HG03342 (cell line): ENCODE data around the gene FANCC.

ENCODE experiments used
- ATAC-seq: cut with Tn5 transposase; IDR thresholded peaks from one replicate; pipeline ENCODE4 v1.9.1; 2021; ENCODE audit warnings: mild to moderate bottlenecking, moderate library complexity; ENCODE audit not compliant: unreplicated experiment

The FANCC gene

GRCh38 chr9:95155220-95155619 lies 162.3 kb downstream of the FANCC start:
- ATAC-seq = no peak

- ATAC-seq = no peak
Measured at GRCh38 chr9:95150903-95151302, 166.6 kb downstream of the FANCC start.

- ATAC-seq = no peak
Measured at GRCh38 chr9:95148208-95148520, 169.3 kb downstream of the FANCC start.

GRCh38 chr9:95147452-95148207 lies 169.9 kb downstream of the FANCC start:
- no peak for ATAC-seq

- ATAC-seq = no peak
Measured at GRCh38 chr9:95143591-95144561, 173.6 kb downstream of the FANCC start.

GRCh38 chr9:95142728-95143127 lies 174.8 kb downstream of the FANCC start:
- ATAC-seq = no peak

GRCh38 chr9:95142315-95142714 lies 175.2 kb downstream of the FANCC start:
- no peak for ATAC-seq

- ATAC-seq = no peak
Measured at GRCh38 chr9:95140821-95141220, 176.7 kb downstream of the FANCC start.

- no peak for ATAC-seq
Measured at GRCh38 chr9:95139126-95139525, 178.4 kb downstream of the FANCC start.

- ATAC-seq = no peak
Measured at GRCh38 chr9:95138474-95138873, 179.0 kb downstream of the FANCC start.

- no peak for ATAC-seq
Measured at GRCh38 chr9:95137587-95138145, 179.8 kb downstream of the FANCC start.

GRCh38 chr9:95135756-95136155 lies 181.8 kb downstream of the FANCC start:
- ATAC-seq = no peak

- ATAC-seq = no peak
Measured at GRCh38 chr9:95134457-95134881, 183.0 kb downstream of the FANCC start.

- ATAC-seq = no peak
Measured at GRCh38 chr9:95133325-95133705, 184.2 kb downstream of the FANCC start.

GRCh38 chr9:95132366-95133324 lies 184.9 kb downstream of the FANCC start:
- no peak for ATAC-seq

GRCh38 chr9:95131023-95131943 lies 186.2 kb downstream of the FANCC start:
- no peak for ATAC-seq

- no peak for ATAC-seq
Measured at GRCh38 chr9:95130484-95130883, 187.0 kb downstream of the FANCC start.

- no peak for ATAC-seq
Measured at GRCh38 chr9:95129476-95130291, 187.8 kb downstream of the FANCC start.

- no peak for ATAC-seq
Measured at GRCh38 chr9:95128177-95128524, 189.4 kb downstream of the FANCC start.
